Vagina (tissue), 2 donors: ENCODE results near the gene LMBRD2.

ENCODE experiments used
- POLR2AphosphoS5 ChIP-seq, 2 donors: sonication (generic); formaldehyde crosslinking; IDR thresholded peaks; one replicate each; pipeline ENCODE4 v1.9.0; 2017; ENCODE audit warnings: antibody characterized with exemption in 2 of 2, mild to moderate bottlenecking in 2 of 2, low read depth in 1 of 2; ENCODE audit not compliant: insufficient read depth in 1 of 2
- TF ChIP-seq, protein P1 (sequence below), 3 experiments: fragments of 450-650 bp in 2 of 3; fragments of 200-600 bp in 1 of 3; sonication (generic) in 1 of 3; IDR thresholded peaks; one replicate each; pipeline ENCODE4 v1.5.1; 2017 to 2019; ENCODE audit warnings: antibody characterized with exemption in 3 of 3, mild to moderate bottlenecking in 2 of 3, moderate library complexity in 2 of 3

DNA sequence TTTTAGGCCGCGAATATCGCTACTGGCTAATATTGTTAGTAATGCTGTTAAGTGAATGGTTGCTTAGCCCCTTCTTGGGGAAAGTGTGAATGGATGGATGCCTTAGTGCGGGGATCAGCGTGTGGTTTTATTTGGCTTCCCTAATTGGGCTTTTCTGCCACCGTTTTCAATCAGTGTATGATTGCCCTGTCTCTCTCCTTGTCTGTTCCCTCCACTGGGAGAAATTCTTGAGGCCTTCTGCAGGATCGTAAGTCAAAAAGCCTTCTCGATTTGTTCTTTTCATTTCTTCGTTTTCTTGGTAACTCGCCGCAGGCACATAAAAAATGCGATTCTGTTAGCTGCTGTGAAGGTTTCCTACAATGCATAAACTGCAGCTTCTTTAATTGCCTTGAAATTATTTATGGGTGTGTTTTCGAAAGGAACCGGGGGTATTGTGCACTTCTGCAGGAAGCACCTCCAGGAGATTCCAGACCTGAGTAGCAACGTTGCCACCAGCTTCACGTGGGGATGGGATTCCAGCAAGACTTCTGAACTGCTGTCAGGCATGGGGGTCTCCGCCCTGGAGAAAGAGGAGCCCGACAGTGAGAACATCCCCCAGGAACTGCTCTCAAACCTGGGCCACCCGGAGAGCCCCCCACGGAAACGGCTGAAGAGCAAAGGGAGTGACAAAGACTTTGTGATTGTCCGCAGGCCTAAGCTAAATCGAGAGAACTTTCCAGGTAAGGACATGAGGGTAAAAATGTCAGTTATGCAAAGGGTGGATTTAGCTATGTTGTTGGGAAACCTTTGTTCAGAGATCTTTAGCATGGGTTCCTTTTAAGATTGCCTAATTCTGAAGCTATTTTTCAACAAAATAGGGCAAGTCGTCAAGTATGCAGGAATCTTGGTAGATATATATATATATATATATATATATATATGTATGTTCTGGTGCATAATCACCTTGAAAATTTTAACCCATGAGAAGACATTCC is 924 bp upstream of the LMBRD2 start:
- TF ChIP-seq, protein P1, sequence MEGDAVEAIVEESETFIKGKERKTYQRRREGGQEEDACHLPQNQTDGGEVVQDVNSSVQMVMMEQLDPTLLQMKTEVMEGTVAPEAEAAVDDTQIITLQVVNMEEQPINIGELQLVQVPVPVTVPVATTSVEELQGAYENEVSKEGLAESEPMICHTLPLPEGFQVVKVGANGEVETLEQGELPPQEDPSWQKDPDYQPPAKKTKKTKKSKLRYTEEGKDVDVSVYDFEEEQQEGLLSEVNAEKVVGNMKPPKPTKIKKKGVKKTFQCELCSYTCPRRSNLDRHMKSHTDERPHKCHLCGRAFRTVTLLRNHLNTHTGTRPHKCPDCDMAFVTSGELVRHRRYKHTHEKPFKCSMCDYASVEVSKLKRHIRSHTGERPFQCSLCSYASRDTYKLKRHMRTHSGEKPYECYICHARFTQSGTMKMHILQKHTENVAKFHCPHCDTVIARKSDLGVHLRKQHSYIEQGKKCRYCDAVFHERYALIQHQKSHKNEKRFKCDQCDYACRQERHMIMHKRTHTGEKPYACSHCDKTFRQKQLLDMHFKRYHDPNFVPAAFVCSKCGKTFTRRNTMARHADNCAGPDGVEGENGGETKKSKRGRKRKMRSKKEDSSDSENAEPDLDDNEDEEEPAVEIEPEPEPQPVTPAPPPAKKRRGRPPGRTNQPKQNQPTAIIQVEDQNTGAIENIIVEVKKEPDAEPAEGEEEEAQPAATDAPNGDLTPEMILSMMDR (IDR thresholded peaks at IDR 0.05) = no peak
- no peak for TF ChIP-seq POLR2AphosphoS5 (IDR thresholded peaks at IDR 0.05; ENCODE audit: insufficient read depth in 1 of 2, low read depth in 1 of 2)
